ENCODE measurements around the gene AMACR.

DNA sequence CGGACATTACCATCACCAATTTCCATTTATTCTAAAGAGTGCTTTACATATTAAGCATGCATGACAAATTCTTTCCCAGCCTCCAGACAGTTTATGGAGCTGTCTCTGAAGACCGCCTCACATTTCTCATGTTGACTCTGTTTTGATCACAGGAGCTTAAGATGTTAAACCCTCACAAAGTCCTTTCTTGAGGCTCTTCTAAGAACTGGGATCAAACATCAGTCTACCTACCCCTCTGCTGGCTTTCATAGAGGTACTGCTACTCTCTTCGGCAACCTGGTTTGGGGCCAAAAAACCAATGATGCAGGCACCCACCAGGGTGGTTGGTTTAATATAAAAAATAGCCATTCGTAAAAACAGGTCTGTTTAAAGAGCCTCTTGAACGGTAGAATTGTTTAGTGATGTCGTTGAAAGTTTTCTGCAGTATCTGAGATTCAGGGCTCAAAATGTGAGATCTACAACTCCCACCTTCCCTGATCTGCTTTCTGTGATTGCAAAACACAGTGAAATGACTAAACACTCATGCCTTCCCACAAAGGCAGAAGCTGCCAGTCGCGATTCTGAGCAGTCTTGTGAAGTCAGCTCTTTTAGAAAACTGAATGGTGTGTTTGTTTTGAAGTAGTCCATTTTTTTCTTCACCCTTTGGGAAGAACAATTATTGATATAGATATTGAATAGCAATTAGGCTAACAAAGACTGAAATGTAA is 68.1 kb downstream of the AMACR start:
- TF ChIP-seq, protein P1, sequence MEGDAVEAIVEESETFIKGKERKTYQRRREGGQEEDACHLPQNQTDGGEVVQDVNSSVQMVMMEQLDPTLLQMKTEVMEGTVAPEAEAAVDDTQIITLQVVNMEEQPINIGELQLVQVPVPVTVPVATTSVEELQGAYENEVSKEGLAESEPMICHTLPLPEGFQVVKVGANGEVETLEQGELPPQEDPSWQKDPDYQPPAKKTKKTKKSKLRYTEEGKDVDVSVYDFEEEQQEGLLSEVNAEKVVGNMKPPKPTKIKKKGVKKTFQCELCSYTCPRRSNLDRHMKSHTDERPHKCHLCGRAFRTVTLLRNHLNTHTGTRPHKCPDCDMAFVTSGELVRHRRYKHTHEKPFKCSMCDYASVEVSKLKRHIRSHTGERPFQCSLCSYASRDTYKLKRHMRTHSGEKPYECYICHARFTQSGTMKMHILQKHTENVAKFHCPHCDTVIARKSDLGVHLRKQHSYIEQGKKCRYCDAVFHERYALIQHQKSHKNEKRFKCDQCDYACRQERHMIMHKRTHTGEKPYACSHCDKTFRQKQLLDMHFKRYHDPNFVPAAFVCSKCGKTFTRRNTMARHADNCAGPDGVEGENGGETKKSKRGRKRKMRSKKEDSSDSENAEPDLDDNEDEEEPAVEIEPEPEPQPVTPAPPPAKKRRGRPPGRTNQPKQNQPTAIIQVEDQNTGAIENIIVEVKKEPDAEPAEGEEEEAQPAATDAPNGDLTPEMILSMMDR (IDR thresholded peaks at IDR 0.05) = no peak
- TF ChIP-seq ZFX (IDR thresholded peaks at IDR 0.05; ENCODE audit: borderline replicate concordance) = no peak

All from 22Rv1 (cell line).